Stimulated activated CD8-positive, alpha-beta memory T cell treated with anti-CD3 and anti-CD28 coated beads, Interleukin-12 subunit alpha, Interleukin-12 subunit beta, amount 100 ng/mL, for 24 hours (primary cell): ENCODE data around the gene MAP2K7.
"Not testable (repeated sequence)": the region's sequence is repeated elsewhere in the genome, so short reads cannot be mapped to it uniquely, and the experiment has no call there.

Source experiments
- DNase-seq: peaks from one replicate; pipeline ENCODE4 v3.0.0-alpha.2; 2020; ENCODE audit errors: extremely low read depth

The MAP2K7 gene

DNA sequence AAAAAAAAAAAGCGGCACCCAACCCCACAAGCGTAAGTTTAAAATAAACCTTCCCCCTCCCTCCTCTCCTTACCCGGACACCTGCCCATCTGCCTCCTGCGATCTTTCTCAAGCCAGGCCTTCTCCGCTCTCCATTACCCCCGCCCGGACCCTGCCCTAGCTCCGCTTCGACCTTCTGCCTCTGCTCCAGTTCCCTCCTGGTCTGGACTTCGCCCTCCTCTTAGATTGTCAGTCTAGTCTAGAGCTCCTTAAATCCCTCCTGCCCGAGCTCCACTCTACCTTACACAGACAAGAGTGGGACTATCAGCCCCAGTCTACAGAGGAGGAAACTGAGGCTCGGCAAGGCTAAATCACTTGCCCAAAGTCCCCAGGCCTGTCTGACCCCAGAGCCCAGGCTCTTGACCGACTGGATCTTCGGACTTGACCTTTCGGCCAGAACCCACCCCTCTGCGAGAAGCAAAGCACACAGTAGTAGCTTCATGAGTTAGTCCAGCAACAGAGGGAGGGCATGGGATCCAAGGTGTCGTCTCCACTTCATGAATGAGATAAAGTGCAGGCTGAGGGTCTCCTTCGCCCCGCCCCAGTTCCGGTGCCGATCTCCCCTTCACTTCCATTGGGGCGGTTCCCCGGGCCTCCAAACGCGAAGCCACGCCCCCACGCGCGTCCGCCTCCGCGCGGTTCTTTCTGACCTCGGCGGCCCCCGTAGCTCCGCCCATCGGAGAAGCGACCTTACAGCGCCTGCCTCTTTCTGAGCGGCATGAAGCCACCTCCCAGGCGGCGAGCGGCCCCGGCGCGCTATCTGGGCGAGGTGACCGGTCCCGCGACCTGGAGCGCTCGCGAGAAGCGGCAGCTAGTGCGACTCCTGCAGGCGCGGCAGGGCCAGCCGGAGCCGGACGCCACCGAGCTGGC is 16.2 kb downstream of the MAP2K7 start, which contains the start of gene SNAPC2:
Gene SNAPC2, plus strand, starts transcription at position 729 of the 909 bp plus-strand sequence. Its CDS starts 29 bp downstream, at position 758.
- DNase-seq: peak; percentile 91

GRCh38 chr19:7920519-7921301 is 17.0 kb downstream of the MAP2K7 start:
- DNase-seq: peak; percentile 100

- no peak for DNase-seq
Observed at GRCh38 chr19:7921302-7921966, 17.8 kb downstream of the MAP2K7 start.

- DNase-seq: no peak
Observed at GRCh38 chr19:7921967-7922835, 18.5 kb downstream of the MAP2K7 start.

- DNase-seq: no peak
Observed at GRCh38 chr19:7922836-7923195, 19.1 kb downstream of the MAP2K7 start.

GRCh38 chr19:7923295-7924191 is 19.9 kb downstream of the MAP2K7 start:
- DNase-seq: no peak

DNA sequence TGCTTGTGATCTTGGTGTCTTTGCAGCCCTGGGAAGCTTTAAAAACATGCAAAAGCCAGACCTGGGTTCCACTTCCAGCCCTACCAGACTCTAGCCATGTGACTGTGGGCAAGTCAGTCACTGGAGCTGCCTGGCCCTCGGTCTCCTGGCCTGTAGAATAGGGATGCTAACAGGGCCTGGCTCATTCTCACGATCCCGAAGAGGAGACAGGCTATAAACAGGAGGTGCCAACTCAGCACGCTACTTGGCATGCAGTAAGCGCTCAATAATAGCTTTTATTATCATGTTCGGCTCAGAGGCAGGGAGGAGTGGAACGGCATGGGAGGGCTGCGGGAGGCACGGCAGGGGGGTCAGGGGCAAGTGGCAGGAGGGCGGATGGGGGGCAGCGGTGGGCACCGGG is 20.6 kb downstream of the MAP2K7 start:
- DNase-seq: no peak

- no peak for DNase-seq
Observed at GRCh38 chr19:7924651-7925170, 21.0 kb downstream of the MAP2K7 start.

DNA sequence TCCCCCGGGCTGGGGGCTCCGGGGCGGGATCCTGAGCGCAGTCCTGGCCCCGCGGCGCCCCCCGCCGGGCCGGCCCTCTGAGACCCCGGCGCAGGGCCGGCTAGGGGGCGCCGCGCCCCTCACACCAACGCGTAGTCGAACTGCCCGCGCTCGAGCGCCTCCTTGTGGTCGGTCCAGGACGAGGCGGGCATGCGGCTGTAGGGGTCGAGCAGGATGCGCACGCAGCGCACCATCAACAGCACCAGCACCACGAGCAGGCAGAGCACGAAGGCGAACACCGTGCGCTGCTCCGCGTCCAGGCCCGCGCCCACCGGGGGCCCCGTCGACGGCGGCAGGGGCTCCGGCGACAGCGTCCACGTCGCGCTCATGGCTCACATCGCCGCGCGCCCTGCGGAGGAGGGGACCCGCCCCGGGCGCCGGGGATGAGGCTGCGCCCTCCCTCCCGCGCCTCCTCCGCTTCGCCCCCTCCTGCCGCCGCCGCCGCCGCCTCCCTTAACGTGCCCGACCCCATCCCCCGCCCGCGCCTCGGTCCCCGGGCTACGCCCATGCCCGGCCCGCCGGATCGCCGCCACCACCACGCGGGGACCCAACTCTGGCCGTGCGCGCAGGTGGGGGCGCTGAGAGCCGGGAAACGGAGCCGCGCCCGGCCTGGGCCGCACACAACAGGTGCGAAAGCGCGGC is 21.6 kb downstream of the MAP2K7 start:
- no peak for DNase-seq

DNA sequence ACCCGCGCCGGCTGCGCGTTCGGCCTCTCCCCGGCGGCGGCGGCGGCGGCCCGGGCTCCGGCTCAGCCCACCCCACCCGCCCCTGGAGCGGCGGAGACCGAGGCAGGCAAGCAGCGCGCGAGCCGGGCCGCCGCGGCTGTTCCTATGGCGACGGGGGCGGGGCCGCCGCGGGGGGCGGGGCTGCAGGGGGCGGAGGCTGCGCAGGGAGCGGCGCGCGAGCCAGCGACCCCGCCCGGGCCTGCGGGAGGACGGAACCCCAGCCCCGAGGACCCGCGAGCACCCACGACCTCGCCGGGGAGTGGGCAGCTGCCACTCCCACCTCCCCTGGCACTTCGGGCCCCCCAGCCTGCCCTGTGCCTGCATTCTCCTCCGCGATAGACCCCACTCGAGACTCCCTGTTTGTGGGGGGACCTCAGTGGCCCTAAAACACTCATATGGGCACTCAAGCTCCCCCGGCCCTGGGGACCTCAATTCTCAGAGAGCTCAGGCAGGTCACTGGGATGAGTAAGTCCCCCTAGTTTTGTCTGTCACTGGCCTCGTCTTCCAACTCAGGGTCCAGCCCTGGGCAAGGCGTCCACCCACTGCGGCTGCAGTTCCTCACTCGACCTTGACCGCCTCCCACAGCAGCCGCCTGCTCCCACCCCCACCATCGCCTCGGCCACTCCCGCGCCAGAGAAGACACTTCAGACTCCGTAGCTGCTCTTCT is 22.5 kb downstream of the MAP2K7 start, which contains the start of gene CTXN1:
Gene CTXN1, minus strand, starts transcription at position 115 of the 706 bp plus-strand sequence. CDS start 597 bp downstream, outside the sequence.
- DNase-seq: no peak

GRCh38 chr19:7926727-7927604 is 23.3 kb downstream of the MAP2K7 start:
- DNase-seq: no peak

GRCh38 chr19:7927605-7928333 is 24.1 kb downstream of the MAP2K7 start:
- DNase-seq: no peak

DNA sequence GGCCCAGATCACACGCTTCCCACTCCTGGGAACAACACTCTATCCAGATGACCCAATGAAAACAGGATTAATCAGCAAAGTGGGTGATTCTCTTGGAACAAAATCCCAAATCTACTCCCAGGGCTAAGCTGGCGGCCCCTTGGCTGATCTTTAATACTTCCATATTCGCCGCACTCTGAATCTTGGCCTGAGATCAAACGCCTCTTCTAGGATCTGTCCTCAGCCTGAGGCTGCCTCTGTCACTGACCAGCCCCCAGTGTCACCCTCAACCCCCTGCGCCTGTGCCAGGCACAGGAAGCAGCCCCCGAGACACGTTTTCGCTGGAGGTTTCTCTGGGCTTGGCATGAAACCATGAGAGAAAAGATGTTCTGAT is 24.6 kb downstream of the MAP2K7 start:
- DNase-seq: no peak

GRCh38 chr19:7928741-7929701 is 25.3 kb downstream of the MAP2K7 start:
- no peak for DNase-seq

DNA sequence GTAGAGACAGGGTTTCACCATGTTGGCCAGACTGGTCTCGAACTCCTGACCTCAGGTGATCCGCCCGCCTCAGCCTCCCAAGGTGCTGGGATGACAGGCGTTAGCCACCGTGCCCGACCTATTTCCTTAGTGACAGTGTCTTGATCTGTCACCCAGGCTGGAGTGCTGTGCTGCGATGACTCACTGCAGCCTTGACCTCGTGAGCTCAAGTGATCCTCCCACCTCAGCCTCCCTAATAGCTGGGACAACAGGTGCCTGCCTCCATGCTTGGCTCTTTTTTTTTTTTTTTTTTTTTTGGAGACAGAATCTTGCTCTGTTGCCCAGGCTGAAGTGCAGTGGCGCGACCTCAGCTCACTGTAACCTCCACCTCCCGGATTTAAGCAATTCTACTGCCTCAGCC is 26.4 kb downstream of the MAP2K7 start:
- DNase-seq: not testable (repeated sequence)

- DNase-seq: no peak
Observed at GRCh38 chr19:7930765-7931164, 27.1 kb downstream of the MAP2K7 start.
